GM12878 (cell line): ENCODE data around the gene SLC27A5. TPM values are rescaled to one million over a fixed set of nuclear protein-coding genes. Genes with fewer than 3 reads are reported as not detected.

ENCODE experiments used
- ATAC-seq: fragments of 200-7000 bp; cut with Tn5 transposase; 3 replicates; pipeline ENCODE4 v1.9.1; 2020; ENCODE audit warnings: mild to moderate bottlenecking, moderate library complexity
- BruUV-seq: library from RNA; stranded (reverse); fragments of 400-500 nt; replicated peaks from 2 replicates; lab custom pipeline; 2021; lab: Mats Ljungman, UMichigan
- CTCF ChIA-PET: fragments of 300-600 bp; sonication (Branson Sonifier 250); formaldehyde crosslinking; extraction: SDS; loops from one replicate; lab custom pipeline; 2021; ENCODE audit warnings: inconsistent platforms; lab: Yijun Ruan, JAX
- POLR2A ChIA-PET: fragments of 350-600 bp; formaldehyde crosslinking; extraction: SDS; loops from one replicate; lab custom pipeline; 2021; ENCODE audit warnings: inconsistent platforms; lab: Charles Lee
- RAD21 ChIA-PET: fragments of 300-600 bp; sonication (Branson Sonifier 250); formaldehyde crosslinking; loops from one replicate; lab custom pipeline; 2023; ENCODE audit warnings: antibody characterized with exemption; ENCODE audit not compliant: unreplicated experiment; lab: Charles Lee
- SMC1A ChIA-PET: fragments of 300-600 bp; sonication (Branson Sonifier 250); formaldehyde crosslinking; loops from one replicate; lab custom pipeline; 2023; ENCODE audit not compliant: unreplicated experiment, uncharacterized antibody; lab: Charles Lee
- DNase-seq: peaks from one replicate; pipeline ENCODE4 v3.0.0-alpha.2; 2011; ENCODE audit warnings: low read depth, low spot score
- FAIRE-seq: peaks from 3 replicates; lab custom pipeline; 2011; peaks lifted over from hg19 to GRCh38; lab: Jason Lieb, UNC
- H2AFZ ChIP-seq: 2 replicates; pipeline ENCODE4 v1.6.0; 2011; ENCODE audit warnings: low read depth, low read length, control low read depth; ENCODE audit not compliant: control insufficient read depth
- H3K27ac ChIP-seq: 2 replicates; pipeline ENCODE4 v1.5.1; 2011; ENCODE audit warnings: control low read depth; ENCODE audit not compliant: control insufficient read depth, insufficient read depth
- H3K27me3 ChIP-seq, 2 experiments: replicated peaks in 1 of 2; 2 replicates each; pipeline versions ENCODE4 v1.6.0 to v1.6.1; 2011; ENCODE audit warnings: low read length in 1 of 2; ENCODE audit not compliant: control insufficient read depth in 2 of 2, insufficient read depth in 2 of 2
- H3K36me3 ChIP-seq, 2 experiments: 2 replicates each; pipeline ENCODE4 v1.5.1; 2011; ENCODE audit warnings: low read length in 1 of 2; ENCODE audit not compliant: control insufficient read depth in 2 of 2, insufficient read depth in 2 of 2
- H3K4me1 ChIP-seq: 2 replicates; pipeline ENCODE4 v1.6.1; 2011; ENCODE audit warnings: mild to moderate bottlenecking, low read length, moderate library complexity, mixed read lengths; ENCODE audit not compliant: control insufficient read depth, insufficient read depth
- H3K4me2 ChIP-seq: 2 replicates; pipeline ENCODE4 v1.6.0; 2011; ENCODE audit warnings: control low read depth; ENCODE audit not compliant: control insufficient read depth, insufficient read depth
- H3K4me3 ChIP-seq: fragments of 200-600 bp; sonication (generic); 2 replicates; pipeline ENCODE4 v1.5.1; 2016
- H3K79me2 ChIP-seq: 2 replicates; pipeline ENCODE4 v1.6.0; 2011; ENCODE audit warnings: low read length; ENCODE audit not compliant: control insufficient read depth, insufficient read depth
- H3K9ac ChIP-seq: 2 replicates; pipeline ENCODE4 v1.8.0; 2011; ENCODE audit warnings: low read length, control low read depth, mixed read lengths; ENCODE audit not compliant: control insufficient read depth, insufficient read depth
- H3K9me3 ChIP-seq: replicated peaks from 3 replicates; pipeline ENCODE4 v1.5.1; 2011; ENCODE audit warnings: mild to moderate bottlenecking, low read length; ENCODE audit not compliant: control insufficient read depth, insufficient read depth
- H4K20me1 ChIP-seq: 2 replicates; pipeline ENCODE4 v1.6.0; 2011; ENCODE audit not compliant: control insufficient read depth, insufficient read depth
- ASH2L ChIP-seq: fragments of 300-600, 200-600 bp; sonication (generic); IDR thresholded peaks from 2 replicates; pipeline ENCODE4 v1.6.1; 2017; ENCODE audit warnings: low read depth, mild to moderate bottlenecking, borderline replicate concordance
- CHD1 ChIP-seq: IDR thresholded peaks from 2 replicates; pipeline ENCODE4 v1.6.1; 2012; ENCODE audit warnings: low read depth, low read length, improper control_type of control experiment
- CREM ChIP-seq: IDR thresholded peaks from 2 replicates; pipeline ENCODE4 v1.6.1; 2014; ENCODE audit warnings: antibody characterized with exemption, low read depth
- ETV6 ChIP-seq, 2 experiments: fragments of 450-650 bp in 1 of 2; IDR thresholded peaks in 1 of 2; conservative IDR thresholded peaks in 1 of 2; 2 replicates each; pipeline ENCODE4 v1.6.1; 2014; ENCODE audit warnings: antibody characterized with exemption in 1 of 2, borderline replicate concordance in 1 of 2, low read depth in 1 of 2, mild to moderate bottlenecking in 1 of 2, moderate library complexity in 1 of 2
- GATAD2B ChIP-seq: fragments of 450-650 bp; conservative IDR thresholded peaks from 2 replicates; pipeline ENCODE4 v1.6.1; 2017; ENCODE audit warnings: low read depth, mild to moderate bottlenecking, moderate library complexity
- IRF4 ChIP-seq: IDR thresholded peaks from 2 replicates; pipeline ENCODE4 v1.6.1; 2011; ENCODE audit warnings: low read depth, low read length
- NRF1 ChIP-seq: conservative IDR thresholded peaks from 2 replicates; pipeline ENCODE4 v1.6.1; 2011; ENCODE audit warnings: mild to moderate bottlenecking, low read depth, low read length, improper control_type of control experiment
- POLR2AphosphoS5 ChIP-seq: IDR thresholded peaks from 2 replicates; pipeline ENCODE4 v1.6.1; 2011; ENCODE audit warnings: mild to moderate bottlenecking, low read length, inconsistent platforms
- RCOR1 ChIP-seq: conservative IDR thresholded peaks from 2 replicates; pipeline ENCODE4 v1.6.1; 2012; ENCODE audit warnings: low read depth, low read length, improper control_type of control experiment
- RUNX3 ChIP-seq: IDR thresholded peaks from 2 replicates; pipeline ENCODE4 v1.6.1; 2012; ENCODE audit warnings: low read length, inconsistent platforms
- SMAD5 ChIP-seq: IDR thresholded peaks from 2 replicates; pipeline ENCODE4 v1.6.1; 2016; ENCODE audit warnings: antibody characterized with exemption, low read depth
- WGBS: methylation state at CpG from one replicate; pipeline ENCODE4 v1.1.6; 2016; ENCODE audit warnings: low lambda C conversion rate; ENCODE audit not compliant: insufficient replicate concordance, insufficient coverage; ENCODE audit errors: missing lambda C conversion rate; 5-methylcytosine and 5-hydroxymethylcytosine counted together
- in situ Hi-C: fragments of 300-500 bp; cut with MboI; formaldehyde crosslinking; loops from 9 replicates; pipeline ENCODE4 v1.14.3; 2018; ENCODE audit warnings: mixed read lengths
- intact Hi-C: fragments of 100-400 bp; cut with micrococcal nuclease; formaldehyde crosslinking; loops from one replicate; pipeline ENCODE4 v1.14.2; 2022; ENCODE audit not compliant: unreplicated experiment
- polyA plus RNA-seq, 11 experiments: library from polyadenylated mRNA; depleted of rRNA in 4 of 11; unstranded in 6 of 11; stranded (reverse) in 5 of 11; fragments of >200 nt; fragmentation: Nextera tagmentation in 4 of 11; fragmentation: Illumina TruSeq in 1 of 11; extraction: Ambion mirVana in 4 of 11; extraction: Trizol in 1 of 11; gene quantifications; 1 replicate in 1 of 11; 2 replicates in 10 of 11; pipeline versions ENCODE4 v1.2.1 to v1.2.3, GENCODE V29; 2011 to 2016; ENCODE audit warnings: inconsistent platforms in 2 of 11, missing spikeins in 2 of 11, low read depth in 1 of 11
- total RNA-seq, 4 experiments: library from RNA; depleted of rRNA in 3 of 4; stranded (reverse); fragments of >200 nt in 3 of 4; fragmentation: Illumina TruSeq in 1 of 4; extraction: Trizol in 1 of 4; gene quantifications; 2 replicates each; pipeline versions ENCODE4 v1.2.1 to v1.2.3, GENCODE V29; 2013 to 2021
- TF ChIP-seq, protein P1 (sequence below): fragments of 450-650 bp; IDR thresholded peaks from 2 replicates; pipeline ENCODE4 v1.6.1; 2017; ENCODE audit warnings: mild to moderate bottlenecking, moderate library complexity
- TF ChIP-seq, protein P2 (sequence below): IDR thresholded peaks from 2 replicates; pipeline ENCODE4 v1.6.1; 2011; ENCODE audit warnings: low read depth, low read length, improper control_type of control experiment, borderline replicate concordance
- TF ChIP-seq, protein P3 (sequence below): fragments of 150-350 bp; IDR thresholded peaks from 2 replicates; pipeline ENCODE4 v1.6.1; 2014; ENCODE audit warnings: mild to moderate bottlenecking, low read depth, low read length

SLC27A5 gene
- total and polyA plus RNA-seq, 10 of the 15 experiments (the other 5 are each of a cell fraction or from before 2014, with no cell fraction given), result 21.2 to 127 (median 31.8) TPM

DNA sequence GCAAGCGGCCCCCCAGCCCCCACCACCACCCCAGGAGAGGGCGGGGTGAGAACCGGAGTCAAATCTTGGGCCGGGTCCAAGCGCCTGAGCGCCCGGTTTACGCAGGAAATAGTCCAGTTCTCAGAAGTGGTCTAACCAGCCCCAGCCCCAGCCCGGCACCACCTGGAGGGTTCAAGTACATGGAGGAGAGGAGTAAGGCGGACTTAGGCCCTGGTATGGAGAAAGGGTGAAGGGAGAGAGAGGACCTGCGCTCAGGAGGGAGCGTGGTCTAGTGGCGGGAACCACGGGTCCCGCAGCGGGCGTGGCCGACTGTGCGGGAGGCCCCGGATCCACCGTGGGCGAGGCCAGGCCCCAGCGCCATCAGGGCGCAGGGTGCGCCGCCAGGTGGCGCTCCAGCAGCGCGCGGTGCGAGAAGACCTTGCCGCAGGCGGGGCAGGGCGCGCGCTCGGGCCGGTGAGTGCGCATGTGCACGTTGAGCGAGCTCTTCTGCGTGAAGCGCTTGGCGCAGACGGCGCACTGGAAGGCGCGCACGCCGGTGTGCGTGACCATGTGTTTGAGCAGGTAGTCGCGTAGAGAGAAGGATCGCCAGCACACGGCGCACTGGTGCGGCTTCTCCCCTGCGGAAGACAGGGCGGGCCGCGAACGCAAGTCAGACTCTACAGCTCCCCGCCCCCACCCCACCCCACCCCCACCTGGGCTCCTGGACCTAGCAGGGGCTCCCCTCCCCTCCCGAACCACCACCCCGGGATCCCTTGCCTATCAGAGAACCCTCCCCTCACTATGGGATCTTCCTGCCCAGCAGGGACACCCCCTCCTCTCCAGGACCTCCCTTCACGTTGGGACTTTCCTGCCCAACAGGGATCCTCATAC, 2.1 kb upstream of the SLC27A5 start (continued):
- TF ChIP-seq, protein P1, sequence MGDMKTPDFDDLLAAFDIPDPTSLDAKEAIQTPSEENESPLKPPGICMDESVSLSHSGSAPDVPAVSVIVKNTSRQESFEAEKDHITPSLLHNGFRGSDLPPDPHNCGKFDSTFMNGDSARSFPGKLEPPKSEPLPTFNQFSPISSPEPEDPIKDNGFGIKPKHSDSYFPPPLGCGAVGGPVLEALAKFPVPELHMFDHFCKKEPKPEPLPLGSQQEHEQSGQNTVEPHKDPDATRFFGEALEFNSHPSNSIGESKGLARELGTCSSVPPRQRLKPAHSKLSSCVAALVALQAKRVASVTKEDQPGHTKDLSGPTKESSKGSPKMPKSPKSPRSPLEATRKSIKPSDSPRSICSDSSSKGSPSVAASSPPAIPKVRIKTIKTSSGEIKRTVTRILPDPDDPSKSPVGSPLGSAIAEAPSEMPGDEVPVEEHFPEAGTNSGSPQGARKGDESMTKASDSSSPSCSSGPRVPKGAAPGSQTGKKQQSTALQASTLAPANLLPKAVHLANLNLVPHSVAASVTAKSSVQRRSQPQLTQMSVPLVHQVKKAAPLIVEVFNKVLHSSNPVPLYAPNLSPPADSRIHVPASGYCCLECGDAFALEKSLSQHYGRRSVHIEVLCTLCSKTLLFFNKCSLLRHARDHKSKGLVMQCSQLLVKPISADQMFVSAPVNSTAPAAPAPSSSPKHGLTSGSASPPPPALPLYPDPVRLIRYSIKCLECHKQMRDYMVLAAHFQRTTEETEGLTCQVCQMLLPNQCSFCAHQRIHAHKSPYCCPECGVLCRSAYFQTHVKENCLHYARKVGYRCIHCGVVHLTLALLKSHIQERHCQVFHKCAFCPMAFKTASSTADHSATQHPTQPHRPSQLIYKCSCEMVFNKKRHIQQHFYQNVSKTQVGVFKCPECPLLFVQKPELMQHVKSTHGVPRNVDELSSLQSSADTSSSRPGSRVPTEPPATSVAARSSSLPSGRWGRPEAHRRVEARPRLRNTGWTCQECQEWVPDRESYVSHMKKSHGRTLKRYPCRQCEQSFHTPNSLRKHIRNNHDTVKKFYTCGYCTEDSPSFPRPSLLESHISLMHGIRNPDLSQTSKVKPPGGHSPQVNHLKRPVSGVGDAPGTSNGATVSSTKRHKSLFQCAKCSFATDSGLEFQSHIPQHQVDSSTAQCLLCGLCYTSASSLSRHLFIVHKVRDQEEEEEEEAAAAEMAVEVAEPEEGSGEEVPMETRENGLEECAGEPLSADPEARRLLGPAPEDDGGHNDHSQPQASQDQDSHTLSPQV, result peak; percentile 93
- peak; percentile 89 for TF ChIP-seq GATAD2B

DNA sequence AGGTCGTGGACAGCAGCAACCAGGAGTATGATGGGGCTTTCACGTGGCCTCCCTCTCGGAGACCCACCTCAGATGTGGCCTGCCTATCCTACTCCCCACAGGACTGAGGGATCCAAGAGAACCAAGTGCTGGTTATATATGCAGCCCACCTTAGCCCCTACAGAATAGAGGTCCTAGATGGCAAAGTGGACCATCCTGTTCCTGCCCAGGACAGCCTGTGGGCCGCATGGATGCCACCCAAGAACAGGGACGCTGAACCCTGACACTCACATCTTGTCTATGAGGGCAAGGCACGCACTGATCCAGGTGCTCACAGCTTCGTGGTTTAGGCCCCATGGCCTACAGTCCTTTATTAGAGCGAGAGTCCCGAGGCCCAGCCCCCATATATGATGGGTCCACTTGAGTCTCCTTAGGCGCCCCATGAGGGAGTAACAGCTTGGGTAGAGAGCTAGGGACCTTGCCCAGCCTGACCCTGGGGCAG, 1.5 kb upstream of the SLC27A5 start:
- H3K4me3 ChIP-seq, result 0 out of 2 replicates have a peak overlapping the region, but pooled peaks have one; percentile 44
- no peak overlapping the region for H2AFZ ChIP-seq
- ATAC-seq (peak; percentile 1), FAIRE-seq (no peak), DNase-seq (no peak)
- H3K9ac ChIP-seq, result 0 out of 2 replicates have a peak overlapping the region, but pooled peaks have one; percentile 49
- ChIA-PET POLR2A (interaction anchor here (0.6 to 1.5 kb wide), 7 partner anchors 24 to 72 kb away, joined by 3 to 14 read pairs (median 4); partner anchors contain the start of gene TRIM28), SMC1A (interaction anchor here (0.8 to 1.2 kb wide), 5 partner anchors 23 to 1048 kb away, joined by 3 to 4 read pairs (median 3); no protein-coding TSS in a partner anchor), RAD21 (interaction anchor here (1.3 to 1.6 kb wide), 2 partner anchors 24 to 66 kb away, joined by 6 to 16 read pairs; no protein-coding TSS in a partner anchor), CTCF (interaction anchor here (1.0 to 2.0 kb wide), 6 partner anchors 13 to 166 kb away, joined by 3 to 22 read pairs (median 7); partner anchors contain the start of genes CHMP2A and MZF1)
- intact Hi-C loops, result no loop called here
- no TSS peak for BruUV-seq
- H3K4me1 ChIP-seq, result peaks cover 22% of the 10 kb centered on the region
- peaks cover 29% of the 10 kb centered on the region for H3K79me2 ChIP-seq
- no peak overlapping the region for H3K4me2 ChIP-seq
- peaks cover 0 to 8% of the 10 kb centered on the region in 2 experiments; a peak in 3 of 4 replicates for H3K36me3 ChIP-seq
- H3K27ac ChIP-seq, result no peak overlapping the region; the same call in 1 of the 2 replicates
- 77% methylated on average over 10 of the region's 10 CpGs for WGBS
- in situ Hi-C loops, result no loop called here
- H4K20me1 ChIP-seq, result no peaks in the 10 kb centered on the region
- no peaks in the 10 kb centered on the region; the same call in 2 of the 3 replicates for H3K9me3 ChIP-seq
- H3K27me3 ChIP-seq, result no peaks in the 10 kb centered on the region
- TF ChIP-seq, protein P2, sequence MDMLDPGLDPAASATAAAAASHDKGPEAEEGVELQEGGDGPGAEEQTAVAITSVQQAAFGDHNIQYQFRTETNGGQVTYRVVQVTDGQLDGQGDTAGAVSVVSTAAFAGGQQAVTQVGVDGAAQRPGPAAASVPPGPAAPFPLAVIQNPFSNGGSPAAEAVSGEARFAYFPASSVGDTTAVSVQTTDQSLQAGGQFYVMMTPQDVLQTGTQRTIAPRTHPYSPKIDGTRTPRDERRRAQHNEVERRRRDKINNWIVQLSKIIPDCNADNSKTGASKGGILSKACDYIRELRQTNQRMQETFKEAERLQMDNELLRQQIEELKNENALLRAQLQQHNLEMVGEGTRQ, result no peak
- TF ChIP-seq ASH2L (no peak), CHD1 (no peak), SMAD5 (no peak), ETV6 (conservative IDR thresholded peaks at IDR 0.05 in 1 of 2, IDR thresholded peaks at IDR 0.05 in 1 of 2; ENCODE audit: borderline replicate concordance in 1 of 2, low read depth in 1 of 2) (no peak), POLR2AphosphoS5 (no peak), NRF1 (no peak), RCOR1 (no peak), RUNX3 (no peak), CREM (no peak), IRF4 (no peak)
- TF ChIP-seq, protein P3, sequence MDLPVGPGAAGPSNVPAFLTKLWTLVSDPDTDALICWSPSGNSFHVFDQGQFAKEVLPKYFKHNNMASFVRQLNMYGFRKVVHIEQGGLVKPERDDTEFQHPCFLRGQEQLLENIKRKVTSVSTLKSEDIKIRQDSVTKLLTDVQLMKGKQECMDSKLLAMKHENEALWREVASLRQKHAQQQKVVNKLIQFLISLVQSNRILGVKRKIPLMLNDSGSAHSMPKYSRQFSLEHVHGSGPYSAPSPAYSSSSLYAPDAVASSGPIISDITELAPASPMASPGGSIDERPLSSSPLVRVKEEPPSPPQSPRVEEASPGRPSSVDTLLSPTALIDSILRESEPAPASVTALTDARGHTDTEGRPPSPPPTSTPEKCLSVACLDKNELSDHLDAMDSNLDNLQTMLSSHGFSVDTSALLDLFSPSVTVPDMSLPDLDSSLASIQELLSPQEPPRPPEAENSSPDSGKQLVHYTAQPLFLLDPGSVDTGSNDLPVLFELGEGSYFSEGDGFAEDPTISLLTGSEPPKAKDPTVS, result no peak
